CD4-positive, alpha-beta T cell (primary cell): ENCODE data around the gene NAV2. TPM values are rescaled to one million over a fixed set of nuclear protein-coding genes. Genes with fewer than 3 reads are reported as not detected.

Experiments
- ATAC-seq: fragments of 200-7000 bp; cut with Tn5 transposase; one replicate; pipeline ENCODE4 v1.10.0; 2022; ENCODE audit warnings: mild to moderate bottlenecking; ENCODE audit not compliant: poor library complexity
- CTCF ChIA-PET: fragments of 350-600 bp; sonication (Branson Sonifier 250); formaldehyde crosslinking; loops from one replicate; lab custom pipeline; 2021; ENCODE audit warnings: antibody characterized with exemption, inconsistent platforms; lab: Charles Lee
- POLR2A ChIA-PET: fragments of 350-600 bp; sonication (Branson Sonifier 250); formaldehyde crosslinking; loops from one replicate; lab custom pipeline; 2021; ENCODE audit warnings: antibody characterized with exemption, inconsistent platforms; lab: Charles Lee
- DNase-seq, 14 experiments: peaks; one replicate each; pipeline ENCODE4 v3.0.0-alpha.2; 2013 to 2020; ENCODE audit warnings: mixed read lengths in 2 of 14
- H3K27ac ChIP-seq, 2 donors: one replicate each; pipeline versions ENCODE4 v1.5.1 to v1.7.0; 2013; ENCODE audit warnings: low read length in 2 of 2, low read depth in 1 of 2, mild to moderate bottlenecking in 1 of 2
- H3K27me3 ChIP-seq, 2 experiments: 1 replicate in 1 of 2; 2 replicates in 1 of 2; pipeline versions ENCODE4 v1.6.1 to v1.7.0; 2013; ENCODE audit warnings: low read length in 2 of 2, control low read depth in 1 of 2, mild to moderate bottlenecking in 1 of 2, moderate library complexity in 1 of 2; ENCODE audit not compliant: insufficient read depth in 2 of 2, control insufficient read depth in 1 of 2
- H3K36me3 ChIP-seq: one replicate; pipeline ENCODE4 v1.6.1; 2013; ENCODE audit warnings: low read length, control low read depth; ENCODE audit not compliant: insufficient read depth
- H3K4me1 ChIP-seq: one replicate; pipeline ENCODE4 v1.6.1; 2013; ENCODE audit warnings: low read length, control low read depth; ENCODE audit not compliant: insufficient read depth
- H3K4me3 ChIP-seq: one replicate; pipeline ENCODE4 v1.5.1; 2013; ENCODE audit warnings: mild to moderate bottlenecking, low read length, moderate library complexity
- H3K9me3 ChIP-seq, 2 experiments: 1 replicate in 1 of 2; 2 replicates in 1 of 2; pipeline versions ENCODE4 v1.6.1 to v1.7.0; 2013; ENCODE audit warnings: low read length in 2 of 2, mild to moderate bottlenecking in 2 of 2, control low read depth in 1 of 2, moderate library complexity in 1 of 2; ENCODE audit not compliant: control insufficient read depth in 1 of 2, insufficient read depth in 1 of 2
- H3K27ac Mint-ChIP-seq: one replicate; pipeline ENCODE4 v1.8.0; 2020; ENCODE audit warnings: mixed read lengths
- H3K27me3 Mint-ChIP-seq: one replicate; pipeline ENCODE4 v1.8.0; 2021; ENCODE audit warnings: mixed read lengths
- H3K36me3 Mint-ChIP-seq: one replicate; pipeline ENCODE4 v1.8.0; 2021; ENCODE audit warnings: low read depth, mixed read lengths
- H3K4me1 Mint-ChIP-seq: one replicate; pipeline ENCODE4 v1.8.0; 2021; ENCODE audit warnings: low read depth, mixed read lengths
- H3K4me3 Mint-ChIP-seq: one replicate; pipeline ENCODE4 v1.8.0; 2020; ENCODE audit warnings: mild to moderate bottlenecking, mixed read lengths
- H3K9me3 Mint-ChIP-seq: one replicate; pipeline ENCODE4 v1.8.0; 2020; ENCODE audit warnings: mixed read lengths
- intact Hi-C, 2 experiments: fragments of 100-400 bp; cut with DNase I in 1 of 2; cut with micrococcal nuclease in 1 of 2; formaldehyde crosslinking; loops; one replicate each; pipeline versions ENCODE4 v1.15.1 to v1.9.0; 2023 to 2025; cut with DNase I, micrococcal nuclease
- total RNA-seq, 174 experiments: library from RNA in 2 of 174; stranded (reverse) in 2 of 174; gene quantifications; one replicate each; pipeline ENCODE4 v1.2.3 and lab custom pipeline; 2021 to 2026
- TF ChIP-seq, protein P1 (sequence below): fragments of 200-600 bp; IDR thresholded peaks from one replicate; pipeline ENCODE4 v1.8.0; 2022; ENCODE audit warnings: antibody characterized with exemption, mild to moderate bottlenecking

Gene NAV2
- total RNA-seq, 2 experiments from 2014 or later, result 0.55 to 0.64 TPM

DNA sequence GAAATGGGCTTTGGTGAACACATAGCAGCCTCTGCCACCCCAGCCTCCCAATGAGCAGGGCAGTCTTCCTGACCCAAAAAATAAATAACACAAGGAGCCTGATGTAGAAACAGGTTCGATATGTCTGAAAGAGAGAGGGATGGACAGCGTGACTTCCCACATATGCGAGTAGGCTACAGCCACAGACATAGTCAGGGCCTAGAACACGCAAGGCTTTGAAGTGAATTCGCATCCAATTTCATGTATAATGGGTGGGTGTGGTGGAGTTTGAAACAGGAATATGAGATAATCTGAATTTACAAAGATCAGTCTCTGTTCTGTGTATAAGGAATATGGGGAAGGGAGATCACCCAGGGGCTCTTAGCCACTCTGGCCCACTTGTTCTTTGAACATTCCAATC, 373.3 kb downstream of the NAV2 start:
- Mint-ChIP-seq H3K36me3 (no peaks in the 10 kb centered on the region), H3K27ac (no peak overlapping the region), H3K4me3 (no peak overlapping the region), H3K27me3 (no peaks in the 10 kb centered on the region), H3K4me1 (peaks cover 6% of the 10 kb centered on the region), H3K9me3 (no peaks in the 10 kb centered on the region)
- CTCF ChIA-PET, result no interaction called here
- Histone ChIP-seq H3K27ac (no peak overlapping the region), H3K4me3 (no peak overlapping the region), H3K36me3 (no peaks in the 10 kb centered on the region), H3K4me1 (no peaks in the 10 kb centered on the region), H3K27me3 (no peaks in the 10 kb centered on the region), H3K9me3 (no peaks in the 10 kb centered on the region)
- TF ChIP-seq, protein P1, sequence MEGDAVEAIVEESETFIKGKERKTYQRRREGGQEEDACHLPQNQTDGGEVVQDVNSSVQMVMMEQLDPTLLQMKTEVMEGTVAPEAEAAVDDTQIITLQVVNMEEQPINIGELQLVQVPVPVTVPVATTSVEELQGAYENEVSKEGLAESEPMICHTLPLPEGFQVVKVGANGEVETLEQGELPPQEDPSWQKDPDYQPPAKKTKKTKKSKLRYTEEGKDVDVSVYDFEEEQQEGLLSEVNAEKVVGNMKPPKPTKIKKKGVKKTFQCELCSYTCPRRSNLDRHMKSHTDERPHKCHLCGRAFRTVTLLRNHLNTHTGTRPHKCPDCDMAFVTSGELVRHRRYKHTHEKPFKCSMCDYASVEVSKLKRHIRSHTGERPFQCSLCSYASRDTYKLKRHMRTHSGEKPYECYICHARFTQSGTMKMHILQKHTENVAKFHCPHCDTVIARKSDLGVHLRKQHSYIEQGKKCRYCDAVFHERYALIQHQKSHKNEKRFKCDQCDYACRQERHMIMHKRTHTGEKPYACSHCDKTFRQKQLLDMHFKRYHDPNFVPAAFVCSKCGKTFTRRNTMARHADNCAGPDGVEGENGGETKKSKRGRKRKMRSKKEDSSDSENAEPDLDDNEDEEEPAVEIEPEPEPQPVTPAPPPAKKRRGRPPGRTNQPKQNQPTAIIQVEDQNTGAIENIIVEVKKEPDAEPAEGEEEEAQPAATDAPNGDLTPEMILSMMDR, result no peak
- POLR2A ChIA-PET, result no interaction called here
- no peak for ATAC-seq
- no peak for DNase-seq
- intact Hi-C loops, result no loop called here

DNA sequence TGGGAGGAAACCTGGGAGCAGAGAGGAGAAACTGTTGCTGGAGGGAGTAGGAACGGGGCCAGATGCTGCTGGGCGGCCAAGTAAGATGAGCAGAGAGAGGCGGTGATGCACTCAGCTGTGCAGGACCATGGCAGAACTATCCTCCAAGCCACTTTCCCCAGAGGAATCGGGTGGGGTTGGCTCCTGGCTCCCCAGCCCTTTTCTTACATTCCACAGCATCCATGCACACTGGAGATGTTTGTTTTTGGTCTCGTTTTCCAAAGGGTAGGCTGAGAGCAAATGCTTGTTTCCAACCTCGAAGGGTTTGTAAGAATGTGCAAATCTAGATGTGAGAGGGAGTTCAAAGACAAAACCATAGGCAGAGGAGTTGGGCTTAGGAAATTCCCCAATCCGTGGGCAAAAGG, 374.5 kb downstream of the NAV2 start:
- intact Hi-C loops, result no loop called here
- Histone ChIP-seq H3K27ac (no peak overlapping the region), H3K36me3 (no peaks in the 10 kb centered on the region), H3K4me3 (no peak overlapping the region), H3K9me3 (no peaks in the 10 kb centered on the region), H3K27me3 (no peaks in the 10 kb centered on the region), H3K4me1 (no peaks in the 10 kb centered on the region)
- ATAC-seq (no peak), DNase-seq (no peak)
- Mint-ChIP-seq H3K27me3 (no peaks in the 10 kb centered on the region), H3K4me3 (no peak overlapping the region), H3K36me3 (no peaks in the 10 kb centered on the region), H3K4me1 (peaks cover 6% of the 10 kb centered on the region), H3K27ac (no peak overlapping the region), H3K9me3 (no peaks in the 10 kb centered on the region)
- POLR2A ChIA-PET, result no interaction called here
- TF ChIP-seq, protein P1, result no peak
- CTCF ChIA-PET, result no interaction called here

DNA sequence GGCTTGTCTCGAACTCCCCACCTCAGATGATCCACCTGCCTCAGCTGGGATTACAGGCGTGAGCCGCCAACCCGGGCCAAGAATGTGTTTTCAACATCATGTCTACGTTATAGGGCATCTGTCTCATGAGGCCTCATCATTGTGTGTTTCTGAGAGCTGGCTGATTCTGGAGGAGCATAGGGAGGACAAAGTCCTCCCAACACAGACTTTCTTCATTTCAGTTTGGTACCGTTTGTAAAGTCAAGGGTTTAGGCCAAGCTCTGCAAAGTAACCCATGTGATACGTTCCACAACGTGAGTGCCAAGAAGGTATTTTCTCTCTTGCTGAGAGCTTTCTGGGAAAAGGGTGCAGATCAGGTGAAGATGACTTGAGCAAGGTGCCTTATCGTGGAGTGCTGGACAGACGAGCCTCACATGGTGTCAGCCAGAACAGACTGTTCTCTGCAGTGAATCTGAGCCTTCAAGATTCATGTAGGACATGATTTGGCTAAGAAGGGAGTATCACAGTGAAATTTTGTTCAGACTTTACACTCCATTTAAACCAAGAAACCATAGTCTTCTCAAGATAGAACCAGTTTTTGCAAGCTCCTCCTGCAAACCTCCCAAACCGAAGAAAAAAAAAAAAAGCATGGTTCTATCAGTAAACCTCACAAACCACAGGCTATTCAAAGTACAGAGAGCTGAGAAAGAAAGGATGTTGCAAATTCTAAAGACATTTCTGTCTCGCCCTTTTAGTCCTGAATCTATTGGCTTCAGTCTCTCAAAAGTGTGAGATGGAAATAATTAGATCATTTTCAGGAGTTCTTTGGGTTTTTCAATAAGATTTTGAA, 376.0 kb downstream of the NAV2 start:
- DNase-seq, result no peak
- Histone ChIP-seq H3K36me3 (no peaks in the 10 kb centered on the region), H3K27ac (no peak overlapping the region), H3K4me1 (no peaks in the 10 kb centered on the region), H3K4me3 (no peak overlapping the region), H3K9me3 (no peaks in the 10 kb centered on the region), H3K27me3 (no peaks in the 10 kb centered on the region)
- no peak for ATAC-seq
- H3K4me1 Mint-ChIP-seq, result peaks cover 6% of the 10 kb centered on the region
- TF ChIP-seq, protein P1, result no peak
- intact Hi-C loops, result no loop called here
- ChIA-PET CTCF (no interaction called here), POLR2A (no interaction called here)
- H3K27me3 Mint-ChIP-seq, result no peaks in the 10 kb centered on the region
- H3K4me3 Mint-ChIP-seq, result no peak overlapping the region
- H3K9me3 Mint-ChIP-seq, result no peaks in the 10 kb centered on the region
- H3K27ac Mint-ChIP-seq, result no peak overlapping the region
- H3K36me3 Mint-ChIP-seq, result no peaks in the 10 kb centered on the region
